PC-3 (cell line): ENCODE results near the gene COL13A1. TPM values are rescaled to one million over a fixed set of nuclear protein-coding genes. Genes with fewer than 3 reads are reported as not detected.

Experiments
- ATAC-seq: fragments of 200-7000 bp; cut with Tn5 transposase; 2 replicates; pipeline ENCODE4 v1.9.1; 2020; ENCODE audit warnings: mild to moderate bottlenecking, moderate library complexity
- BruUV-seq: library from RNA; stranded (reverse); fragments of 400-500 nt; replicated peaks from 2 replicates; lab custom pipeline; 2021; lab: Mats Ljungman, UMichigan
- CTCF ChIA-PET: fragments of 300-600 bp; sonication (Branson Sonifier 250); formaldehyde crosslinking; loops from one replicate; lab custom pipeline; 2022; ENCODE audit warnings: antibody characterized with exemption; lab: Charles Lee
- POLR2A ChIA-PET: fragments of 300-600 bp; sonication (Branson Sonifier 250); formaldehyde crosslinking; loops from one replicate; lab custom pipeline; 2022; ENCODE audit warnings: antibody characterized with exemption; ENCODE audit not compliant: unreplicated experiment; lab: Charles Lee
- DNase-seq: peaks from one replicate; pipeline ENCODE4 v3.0.0-alpha.2; 2015
- H2AFZ ChIP-seq: fragments of 300-600 bp; sonication (generic); 2 replicates; pipeline ENCODE4 v1.6.0; 2016; ENCODE audit warnings: antibody characterized with exemption, low read length
- H3F3A ChIP-seq: fragments of 300-600 bp; sonication (generic); one replicate; pipeline ENCODE4 v1.6.0; 2017; ENCODE audit warnings: antibody characterized with exemption, low read length, control low read depth, mild to moderate bottlenecking; ENCODE audit not compliant: unreplicated experiment
- H3K27ac ChIP-seq: fragments of 300-600 bp; sonication (generic); 2 replicates; pipeline ENCODE4 v1.5.1; 2016; ENCODE audit warnings: mild to moderate bottlenecking, low read length
- H3K27me3 ChIP-seq: fragments of 300-600 bp; sonication (generic); 2 replicates; pipeline ENCODE4 v1.6.1; 2016; ENCODE audit warnings: low read length, mixed read lengths
- H3K36me3 ChIP-seq: fragments of 300-600 bp; sonication (generic); 2 replicates; pipeline ENCODE4 v1.6.1; 2016; ENCODE audit warnings: low read depth, mixed run types, low read length, mixed read lengths
- H3K4me1 ChIP-seq: fragments of 300-600 bp; sonication (generic); 2 replicates; pipeline ENCODE4 v1.5.1; 2016; ENCODE audit warnings: low read length; ENCODE audit not compliant: insufficient read depth
- H3K4me2 ChIP-seq: fragments of 300-600 bp; sonication (generic); 2 replicates; pipeline ENCODE4 v1.6.0; 2016; ENCODE audit warnings: low read length
- H3K4me3 ChIP-seq: fragments of 300-600 bp; sonication (generic); 2 replicates; pipeline ENCODE4 v1.5.1; 2016; ENCODE audit warnings: mild to moderate bottlenecking, low read length, mixed read lengths
- H3K79me2 ChIP-seq: fragments of 300-600 bp; sonication (generic); 2 replicates; pipeline ENCODE4 v1.6.1; 2017; ENCODE audit warnings: low read length, mixed read lengths
- H3K9ac ChIP-seq: fragments of 300-600 bp; sonication (generic); 2 replicates; pipeline ENCODE4 v1.6.0; 2016; ENCODE audit warnings: mild to moderate bottlenecking, low read length
- H3K9me2 ChIP-seq: fragments of 300-600 bp; sonication (generic); replicated peaks from 2 replicates; pipeline ENCODE4 v1.6.1; 2016; ENCODE audit warnings: mixed run types, low read length, mixed read lengths
- H3K9me3 ChIP-seq: fragments of 300-600 bp; sonication (generic); 2 replicates; pipeline ENCODE4 v1.6.1; 2016; ENCODE audit warnings: low read length, mixed read lengths
- H4K20me1 ChIP-seq: fragments of 300-600 bp; sonication (generic); 2 replicates; pipeline ENCODE4 v1.6.1; 2016; ENCODE audit warnings: low read length, mixed read lengths
- CTCF ChIP-seq: fragments of 300-600 bp; sonication (generic); conservative IDR thresholded peaks from 2 replicates; pipeline ENCODE4 v1.5.1; 2017; ENCODE audit warnings: antibody characterized with exemption, low read depth, mild to moderate bottlenecking, low read length
- EZH2 ChIP-seq: fragments of 300-600 bp; sonication (generic); IDR thresholded peaks from one replicate; pipeline ENCODE4 v1.6.1; 2017; ENCODE audit warnings: antibody characterized with exemption, mild to moderate bottlenecking, low read length; ENCODE audit not compliant: unreplicated experiment
- EZH2phosphoT487 ChIP-seq: fragments of 300-600 bp; sonication (generic); IDR thresholded peaks from 2 replicates; pipeline ENCODE4 v1.6.1; 2018; ENCODE audit warnings: mild to moderate bottlenecking, antibody characterized with exemption, low read length, borderline replicate concordance
- intact Hi-C: fragments of 100-400 bp; cut with micrococcal nuclease; formaldehyde crosslinking; loops from 2 replicates; pipeline ENCODE4 v1.9.0; 2023
- total RNA-seq: library from RNA; depleted of rRNA; stranded (reverse); fragments of >200 nt; gene quantifications from 2 replicates; pipeline ENCODE4 v1.2.3, GENCODE V29; 2014

Gene COL13A1
- total RNA-seq, 1 experiment from 2014 or later = 201 TPM

GRCh38 chr10:69938541-69938991 lies 136.9 kb downstream of the COL13A1 start:
- Histone ChIP-seq H3K36me3 (peaks cover 26% of the 10 kb centered on the region; the same call in 1 of the 2 replicates), H3K4me1 (no peaks in the 10 kb centered on the region), H3K9me2 (no peaks in the 10 kb centered on the region), H2AFZ (no peak overlapping the region), H3F3A (no peaks in the 10 kb centered on the region), H3K9ac (no peak overlapping the region), H3K9me3 (no peaks in the 10 kb centered on the region), H4K20me1 (no peaks in the 10 kb centered on the region), H3K79me2 (no peaks in the 10 kb centered on the region), H3K4me2 (no peak overlapping the region), H3K27ac (no peak overlapping the region), H3K4me3 (no peak overlapping the region), H3K27me3 (no peaks in the 10 kb centered on the region)
- ATAC-seq (no peak), DNase-seq (no peak)
- intact Hi-C loops = no loop called here
- POLR2A ChIA-PET = no interaction called here
- no peak for TF ChIP-seq EZH2
- TF ChIP-seq CTCF = no peak
- CTCF ChIA-PET = no interaction called here
- BruUV-seq = no TSS peak

GRCh38 chr10:69939061-69939460 lies 137.4 kb downstream of the COL13A1 start:
- Histone ChIP-seq H3K9me3 (no peaks in the 10 kb centered on the region), H3K4me3 (no peak overlapping the region), H3K4me2 (no peak overlapping the region), H3K27ac (no peak overlapping the region), H3K9ac (no peak overlapping the region), H2AFZ (no peak overlapping the region), H3K36me3 (peaks cover 30% of the 10 kb centered on the region; the same call in 1 of the 2 replicates), H3K79me2 (no peaks in the 10 kb centered on the region), H3K9me2 (no peaks in the 10 kb centered on the region), H3F3A (no peaks in the 10 kb centered on the region), H3K27me3 (no peaks in the 10 kb centered on the region), H3K4me1 (no peaks in the 10 kb centered on the region), H4K20me1 (no peaks in the 10 kb centered on the region)
- TSS peak; percentile 8 for BruUV-seq
- ChIA-PET CTCF (no interaction called here), POLR2A (interaction anchor here (0.6 kb wide), 1 partner anchor 77 kb away, joined by 4 read pairs; no protein-coding TSS in a partner anchor)
- TF ChIP-seq CTCF (no peak), EZH2 (no peak), EZH2phosphoT487 (no peak)
- intact Hi-C loops = no loop called here
- no peak for DNase-seq
- no peak for ATAC-seq

GRCh38 chr10:69939481-69939880 lies 137.8 kb downstream of the COL13A1 start:
- no peak overlapping the region for H3K27ac ChIP-seq
- no peak for TF ChIP-seq EZH2
- TF ChIP-seq CTCF = no peak
- no peak for TF ChIP-seq EZH2phosphoT487
- H3K4me1 ChIP-seq = no peaks in the 10 kb centered on the region
- no peaks in the 10 kb centered on the region for H3K9me2 ChIP-seq
- H3K27me3 ChIP-seq = no peaks in the 10 kb centered on the region
- peaks cover 27% of the 10 kb centered on the region; the same call in 1 of the 2 replicates for H3K36me3 ChIP-seq
- no peaks in the 10 kb centered on the region for H4K20me1 ChIP-seq
- H3F3A ChIP-seq = no peaks in the 10 kb centered on the region
- H3K9ac ChIP-seq = no peak overlapping the region
- ATAC-seq = no peak
- no TSS peak for BruUV-seq
- DNase-seq = no peak
- no peaks in the 10 kb centered on the region for H3K9me3 ChIP-seq
- CTCF ChIA-PET = no interaction called here
- H3K4me3 ChIP-seq = no peak overlapping the region
- no peak overlapping the region for H2AFZ ChIP-seq
- POLR2A ChIA-PET = interaction anchor here (0.6 kb wide), 1 partner anchor 78 kb away, joined by 4 read pairs; no protein-coding TSS in a partner anchor
- intact Hi-C loops = no loop called here
- H3K79me2 ChIP-seq = no peaks in the 10 kb centered on the region
- no peak overlapping the region for H3K4me2 ChIP-seq
